ENCODE results near the gene SPEM2. TPM values are rescaled to one million over a fixed set of nuclear protein-coding genes. Genes with fewer than 3 reads are reported as not detected.

SPEM2 gene
- polyA plus RNA-seq, 2 of the 4 experiments (the other 2 are of a cell fraction) = not detected

- no peak for TF ChIP-seq NPAS2 (CRISPR knock-in tag; IDR thresholded peaks at IDR 0.05; ENCODE audit: borderline replicate concordance)
- TF ChIP-seq HOXB5 (CRISPR knock-in tag; IDR thresholded peaks at IDR 0.05) = peak; percentile 80; the same call in 1 of the 2 replicates
- no peak for TF ChIP-seq ELK1 (IDR thresholded peaks at IDR 0.05; ENCODE audit: low read depth, low read length)
- TF ChIP-seq REST (IDR thresholded peaks at IDR 0.05) = no peak
- TF ChIP-seq POLR2AphosphoS2 (conservative IDR thresholded peaks at IDR 0.05; ENCODE audit: low read length) = no peak
- no peak for TF ChIP-seq SREBF2 (IDR thresholded peaks at IDR 0.05)
- peak; percentile 71; the same call in 1 of the 2 replicates for TF ChIP-seq PHF8 (IDR thresholded peaks at IDR 0.05; ENCODE audit: borderline replicate concordance, low read depth)
- peak; percentile 97 for TF ChIP-seq BCL3 (IDR thresholded peaks at IDR 0.05)
- TF ChIP-seq FOSL2 (IDR thresholded peaks at IDR 0.05) = no peak
- TF ChIP-seq FOSL2 (CRISPR knock-in tag; IDR thresholded peaks at IDR 0.05) = no peak
- no peak for TF ChIP-seq HMGXB4 (CRISPR knock-in tag; IDR thresholded peaks at IDR 0.05; ENCODE audit: borderline replicate concordance)
- no peak for TF ChIP-seq PBX3 (IDR thresholded peaks at IDR 0.05)
- no peak for TF ChIP-seq CBX2 (IDR thresholded peaks at IDR 0.05; ENCODE audit: borderline replicate concordance, low read depth)
- TF ChIP-seq HOXA7 (CRISPR knock-in tag; IDR thresholded peaks at IDR 0.05) = no peak
- TF ChIP-seq USF2 (IDR thresholded peaks at IDR 0.05) = no peak
- peak; percentile 70; the same call in 1 of the 2 replicates for TF ChIP-seq MYC (IDR thresholded peaks at IDR 0.05; ENCODE audit: borderline replicate concordance, low read length)
- TF ChIP-seq ZC3H11A (IDR thresholded peaks at IDR 0.05) = no peak
- no peak for TF ChIP-seq RCOR1 (IDR thresholded peaks at IDR 0.05; ENCODE audit: low read depth, low read length)
- 0 out of 2 replicates have a peak, but pooled peaks have one; percentile 48 for TF ChIP-seq ATOH8 (CRISPR knock-in tag; IDR thresholded peaks at IDR 0.05; ENCODE audit: low read depth)
- peak; percentile 85 for TF ChIP-seq E2F6 (IDR thresholded peaks at IDR 0.05; ENCODE audit: borderline replicate concordance, low read depth)
- TF ChIP-seq HES2 (IDR thresholded peaks at IDR 0.05) = no peak
- no peak for TF ChIP-seq HEYL (CRISPR knock-in tag; IDR thresholded peaks at IDR 0.05)
- no peak for TF ChIP-seq RNF2 (IDR thresholded peaks at IDR 0.05; ENCODE audit: borderline replicate concordance, low read depth)
- TF ChIP-seq HDAC2 (IDR thresholded peaks at IDR 0.05) = no peak
- peak; percentile 63; the same call in 1 of the 2 replicates for TF ChIP-seq EHF (CRISPR knock-in tag; IDR thresholded peaks at IDR 0.05)
- TF ChIP-seq RAD21 (conservative IDR thresholded peaks at IDR 0.05 in 1 of 2, IDR thresholded peaks at IDR 0.05 in 1 of 2) = no peak; a peak in 1 of 5 replicates
- no peak for TF ChIP-seq KDM1A (IDR thresholded peaks at IDR 0.05; ENCODE audit: low read depth)
- TF ChIP-seq CEBPB (IDR thresholded peaks at IDR 0.05) = no peak
- peak; percentile 87 to 93; a peak in 4 of 5 replicates for TF ChIP-seq JUN (IDR thresholded peaks at IDR 0.05)
These were observed 30.8 kb upstream of the SPEM2 start, which contains the start of gene PLSCR3 (continued) for GRCh38 chr17:7394452-7395191.
